Measurements from ENCODE around the gene LAMTOR1.
A peak's percentile ranks its signal among the peaks of the same experiment; 100 is the strongest.

Gene LAMTOR1

GRCh38 chr11:72116019-72116755 is 13.1 kb upstream of the LAMTOR1 start:
- no peak for DNase-seq

GRCh38 chr11:72114570-72114969 is 11.5 kb upstream of the LAMTOR1 start:
- no peak for DNase-seq

- no peak for DNase-seq
Measured at GRCh38 chr11:72112978-72113808, 10.1 kb upstream of the LAMTOR1 start.

- peak; percentile 98 for DNase-seq
Measured at GRCh38 chr11:72112143-72112977, 9.3 kb upstream of the LAMTOR1 start, which contains the start of gene ANAPC15. Gene ANAPC15 (minus strand): TSS chr11:72112695. CDS start chr11:72111276, 1,419 bp downstream.

GRCh38 chr11:72111300-72112142 is 8.4 kb upstream of the LAMTOR1 start:
- no peak for DNase-seq

- no peak for DNase-seq
Measured at GRCh38 chr11:72105888-72106287, 2.8 kb upstream of the LAMTOR1 start, which contains the start of gene TOMT. Gene TOMT (plus strand): TSS chr11:72105924. CDS start chr11:72105952, 28 bp downstream.

- DNase-seq: no peak
Measured at GRCh38 chr11:72103754-72104167, 664 bp upstream of the LAMTOR1 start.

DNA sequence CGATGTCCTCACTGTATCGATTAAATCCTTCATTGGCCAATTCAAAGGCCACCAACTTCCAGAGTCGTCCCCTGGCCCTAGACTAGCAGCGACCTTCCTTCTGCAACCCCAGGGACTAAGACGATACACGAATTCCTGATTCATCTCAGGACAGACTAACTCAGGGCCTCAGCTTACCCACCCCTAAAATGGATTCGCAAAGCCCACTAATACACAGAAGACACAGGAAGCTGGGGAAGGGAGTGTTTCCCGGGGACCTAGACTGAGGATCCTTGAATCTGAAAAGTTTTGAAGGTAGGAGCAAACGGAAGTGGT is 509 bp downstream of the LAMTOR1 start:
- DNase-seq: no peak

- DNase-seq: no peak
Measured at GRCh38 chr11:72102162-72102561, 935 bp downstream of the LAMTOR1 start.

DNA sequence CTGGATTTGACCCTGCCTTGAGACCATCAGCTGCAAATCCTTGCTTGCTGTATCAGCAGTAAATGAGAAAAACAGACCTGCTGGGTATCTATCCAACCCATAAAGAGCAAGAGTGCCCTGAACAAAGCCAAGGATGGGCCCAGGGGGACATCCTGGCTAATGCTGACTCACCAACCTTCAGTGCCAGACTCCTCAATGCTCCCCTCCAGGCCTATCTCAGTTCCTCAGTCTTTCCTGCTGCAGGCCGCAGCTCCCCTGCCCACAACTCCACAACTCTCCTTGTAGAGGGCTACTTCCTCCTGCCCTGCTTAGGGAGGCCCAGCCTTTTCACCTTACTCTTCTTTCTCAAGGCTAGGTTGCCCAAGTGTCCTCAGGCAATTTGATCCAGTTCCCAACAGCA is 2.6 kb downstream of the LAMTOR1 start:
- no peak for DNase-seq

DNA sequence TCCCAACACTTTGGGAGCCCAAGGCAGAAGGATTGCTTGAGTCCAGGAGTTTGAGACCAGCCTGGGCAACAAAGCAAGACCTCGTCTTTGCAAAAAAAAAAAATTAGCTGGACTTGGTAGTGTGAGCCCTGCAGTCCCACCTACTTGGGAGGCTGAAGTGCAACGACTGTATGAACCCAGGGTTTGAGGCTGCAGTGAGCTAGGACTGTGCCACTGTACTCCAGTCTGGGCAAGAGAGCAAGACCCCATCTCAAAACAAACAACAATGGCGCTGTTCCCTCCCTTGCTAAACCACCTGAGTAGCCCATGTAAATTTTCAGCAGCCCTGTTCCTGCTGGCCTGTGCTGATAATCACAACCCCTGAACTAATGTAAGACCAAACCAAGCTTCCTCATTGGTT is 3.1 kb downstream of the LAMTOR1 start:
- DNase-seq: no peak

GRCh38 chr11:72098741-72099140 is 4.4 kb downstream of the LAMTOR1 start:
- no peak for DNase-seq

DNA sequence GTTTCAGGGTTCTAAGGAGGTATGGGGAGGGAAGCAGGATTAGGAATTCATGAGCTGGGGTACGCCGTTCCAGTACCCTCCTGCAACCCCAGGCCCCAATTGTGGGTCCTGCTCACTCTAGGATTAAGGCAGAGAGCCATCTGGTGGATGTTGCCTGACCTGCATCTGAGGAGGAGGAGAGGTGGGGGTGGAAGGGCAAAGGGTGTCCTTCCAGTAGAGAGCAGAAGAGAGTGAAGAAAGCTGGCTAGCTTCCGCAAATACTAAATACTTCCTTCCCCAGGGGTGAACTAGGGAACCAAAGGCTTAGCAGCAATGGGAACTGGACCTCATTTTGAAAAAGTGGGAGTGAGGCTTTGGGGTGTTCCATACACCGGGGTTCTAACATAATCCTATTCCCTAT is 11.8 kb downstream of the LAMTOR1 start:
- DNase-seq: peak; percentile 48

- no peak for DNase-seq
Measured at GRCh38 chr11:72088076-72088808, 14.9 kb downstream of the LAMTOR1 start.

- DNase-seq: peak; percentile 19
Measured at GRCh38 chr11:72085621-72086351, 17.3 kb downstream of the LAMTOR1 start.

- DNase-seq: peak; percentile 78
Measured at GRCh38 chr11:72084965-72085364, 18.1 kb downstream of the LAMTOR1 start.

- DNase-seq: peak; percentile 62
Measured at GRCh38 chr11:72084076-72084475, 19.0 kb downstream of the LAMTOR1 start.

- no peak for DNase-seq
Measured at GRCh38 chr11:72083414-72083813, 19.7 kb downstream of the LAMTOR1 start.

DNA sequence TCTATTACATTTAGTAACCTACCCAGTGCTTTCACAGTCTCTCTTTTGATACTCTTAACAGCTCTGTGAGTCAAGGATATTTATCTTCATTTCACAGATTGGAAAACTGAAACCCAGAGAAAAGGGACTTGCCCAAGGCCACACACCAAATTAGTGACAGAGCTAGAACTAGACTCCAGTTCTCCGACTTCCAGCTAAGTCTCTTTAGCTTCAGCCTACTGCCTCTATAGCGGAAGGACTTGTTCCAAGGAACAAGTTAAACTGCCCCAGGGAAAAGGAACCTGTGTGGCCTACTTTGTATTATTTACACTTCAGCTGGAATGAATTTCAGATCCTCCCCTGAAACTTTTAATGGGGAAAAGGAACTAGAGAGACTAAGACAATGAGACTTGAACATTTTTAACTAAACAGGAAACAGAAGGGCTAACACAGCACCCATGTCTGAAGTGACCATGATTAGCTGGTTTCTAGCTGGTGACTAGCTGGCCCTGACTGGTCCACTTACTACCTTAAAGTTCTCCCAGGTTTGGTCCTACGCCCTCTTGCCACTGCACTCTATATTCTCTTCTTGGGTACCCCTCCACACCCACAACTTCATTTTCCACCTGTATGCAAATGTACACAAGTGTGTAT is 21.2 kb downstream of the LAMTOR1 start:
- no peak for DNase-seq

DNA sequence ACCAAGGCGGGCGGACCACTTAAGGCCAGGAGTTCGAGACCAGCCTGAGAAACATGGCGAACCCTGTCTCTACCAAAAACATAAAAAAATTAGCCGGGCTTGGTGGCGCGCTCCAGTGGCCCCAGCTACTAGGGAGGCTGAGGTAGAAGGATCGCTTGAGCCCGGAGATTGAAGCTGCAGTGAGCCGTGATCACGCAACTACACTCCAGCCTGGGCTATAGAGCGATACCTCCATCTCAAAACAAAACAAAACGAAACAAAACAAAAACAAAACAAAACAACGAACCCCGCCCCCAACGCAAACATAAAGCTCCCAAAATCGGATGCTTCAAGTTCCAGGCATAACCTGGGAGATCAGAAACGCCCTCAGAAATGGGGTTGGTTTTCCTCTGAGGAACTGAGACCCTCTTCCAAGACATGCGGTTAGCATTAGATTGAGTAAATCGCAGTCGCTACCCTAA is 21.9 kb downstream of the LAMTOR1 start:
- DNase-seq: no peak

Data from NCI-H1694 (cell line).